ENCODE data around the gene C10orf53. TPM values are rescaled to one million over a fixed set of nuclear protein-coding genes. Genes with fewer than 3 reads are reported as not detected.

Gene C10orf53
- polyA plus RNA-seq, 2 of the 4 experiments (the other 2 are of a cell fraction), result not detected

GRCh38 chr10:49647985-49648795, 31.3 kb upstream of the C10orf53 start (continued):
- TF ChIP-seq ZSCAN20 (CRISPR knock-in tag; IDR thresholded peaks at IDR 0.05), result no peak
- no peak for TF ChIP-seq FOSB (CRISPR knock-in tag; IDR thresholded peaks at IDR 0.05)

GRCh38 chr10:49649294-49649693, 30.2 kb upstream of the C10orf53 start:
- no peak overlapping the region for H3K4me3 ChIP-seq
- POLR2A ChIA-PET, result no interaction called here
- TF ChIP-seq EHF (CRISPR knock-in tag; IDR thresholded peaks at IDR 0.05) (no peak), RFX5 (IDR thresholded peaks at IDR 0.05) (no peak), POLR2AphosphoS2 (conservative IDR thresholded peaks at IDR 0.05; ENCODE audit: low read length) (no peak), NFE2L2 (conservative IDR thresholded peaks at IDR 0.05; ENCODE audit: low read length) (no peak), PHF8 (IDR thresholded peaks at IDR 0.05; ENCODE audit: borderline replicate concordance, low read depth) (no peak), EP300 (IDR thresholded peaks at IDR 0.05) (no peak), ZNF302 (CRISPR knock-in tag; IDR thresholded peaks at IDR 0.05) (no peak), ATOH8 (CRISPR knock-in tag; IDR thresholded peaks at IDR 0.05; ENCODE audit: low read depth) (no peak), NR3C1 (IDR thresholded peaks at IDR 0.05) (no peak), FOSL2 (IDR thresholded peaks at IDR 0.05) (no peak), FOSL2 (CRISPR knock-in tag; IDR thresholded peaks at IDR 0.05) (no peak)
- no peaks in the 10 kb centered on the region for H3K9me3 ChIP-seq
- FAIRE-seq, result no peak
- H3K4me1 ChIP-seq, result no peaks in the 10 kb centered on the region
- H3K27ac ChIP-seq, result no peak overlapping the region
- no peak for DNase-seq (ENCODE audit: low read depth in 1 of 2, low spot score in 1 of 2)
- WGBS (ENCODE audit: missing lambda C conversion rate), result 23% methylated on average over 17 of the region's 17 CpGs
- H3K4me2 ChIP-seq, result no peak overlapping the region
- ATAC-seq, result no peak
- CTCF ChIA-PET, result interaction anchor here (1.3 kb wide), 1 partner anchor 576 kb away, joined by 4 read pairs; no protein-coding TSS in a partner anchor

- Histone ChIP-seq H3K4me1 (no peaks in the 10 kb centered on the region), H3K27ac (no peak overlapping the region), H3K9me3 (no peaks in the 10 kb centered on the region), H3K4me2 (no peak overlapping the region), H3K4me3 (no peak overlapping the region)
- POLR2A ChIA-PET, result no interaction called here
- FAIRE-seq (no peak), DNase-seq (ENCODE audit: low read depth in 1 of 2, low spot score in 1 of 2) (no peak), ATAC-seq (no peak)
- CTCF ChIA-PET, result interaction anchor here (0.5 to 1.3 kb wide), 3 partner anchors 146 to 575 kb away, joined by 3 to 4 read pairs (median 3); no protein-coding TSS in a partner anchor
- 7% methylated on average over 7 of the region's 8 CpGs for WGBS (ENCODE audit: missing lambda C conversion rate)
- no peak for TF ChIP-seq ESRRA (IDR thresholded peaks at IDR 0.05; ENCODE audit: borderline replicate concordance, low read length)
- no peak for TF ChIP-seq RAD21 (conservative IDR thresholded peaks at IDR 0.05 in 1 of 2, IDR thresholded peaks at IDR 0.05 in 1 of 2)
- no peak for TF ChIP-seq TP53 (CRISPR knock-in tag; IDR thresholded peaks at IDR 0.05)
- TF ChIP-seq RNF2 (IDR thresholded peaks at IDR 0.05; ENCODE audit: borderline replicate concordance, low read depth), result no peak
- TF ChIP-seq FOXS1 (CRISPR knock-in tag; IDR thresholded peaks at IDR 0.05), result no peak
- TF ChIP-seq NPAS2 (CRISPR knock-in tag; IDR thresholded peaks at IDR 0.05; ENCODE audit: borderline replicate concordance), result no peak
- TF ChIP-seq NFE2L2 (conservative IDR thresholded peaks at IDR 0.05; ENCODE audit: low read length), result no peak
- TF ChIP-seq MYC (IDR thresholded peaks at IDR 0.05; ENCODE audit: borderline replicate concordance, low read length), result no peak
- no peak for TF ChIP-seq BCL3 (IDR thresholded peaks at IDR 0.05)
- TF ChIP-seq FOSL2 (IDR thresholded peaks at IDR 0.05), result no peak
- TF ChIP-seq FOSL2 (CRISPR knock-in tag; IDR thresholded peaks at IDR 0.05), result no peak
- no peak for TF ChIP-seq KDM1A (IDR thresholded peaks at IDR 0.05; ENCODE audit: low read depth)
- no peak for TF ChIP-seq HOXB13 (CRISPR knock-in tag; IDR thresholded peaks at IDR 0.05; ENCODE audit: low read depth)
- TF ChIP-seq CEBPB (IDR thresholded peaks at IDR 0.05), result no peak
Observed at GRCh38 chr10:49649936-49650723, 29.3 kb upstream of the C10orf53 start.

Data from A549 (cell line).